ENCODE results near the gene GNPTAB.

DNA sequence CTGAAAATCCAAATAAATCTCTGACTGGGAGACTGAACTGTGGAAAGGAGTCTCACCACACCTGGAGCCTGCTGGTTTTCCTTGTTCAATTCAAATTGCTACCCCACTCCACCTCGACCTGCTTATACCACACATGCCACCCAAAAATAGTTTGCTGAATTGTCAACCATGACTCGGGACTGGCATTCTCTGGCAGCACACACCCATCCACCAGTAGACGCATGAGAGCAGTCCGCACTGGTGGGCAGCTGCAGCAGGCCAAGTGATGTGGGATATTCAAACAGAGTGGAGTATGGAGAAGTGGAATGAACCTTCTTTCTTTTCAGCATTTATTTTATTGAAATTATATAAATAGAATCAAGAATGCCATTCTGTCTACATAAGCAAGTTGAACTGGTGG, 52.8 kb downstream of the GNPTAB start:
- TF ChIP-seq, protein P1, sequence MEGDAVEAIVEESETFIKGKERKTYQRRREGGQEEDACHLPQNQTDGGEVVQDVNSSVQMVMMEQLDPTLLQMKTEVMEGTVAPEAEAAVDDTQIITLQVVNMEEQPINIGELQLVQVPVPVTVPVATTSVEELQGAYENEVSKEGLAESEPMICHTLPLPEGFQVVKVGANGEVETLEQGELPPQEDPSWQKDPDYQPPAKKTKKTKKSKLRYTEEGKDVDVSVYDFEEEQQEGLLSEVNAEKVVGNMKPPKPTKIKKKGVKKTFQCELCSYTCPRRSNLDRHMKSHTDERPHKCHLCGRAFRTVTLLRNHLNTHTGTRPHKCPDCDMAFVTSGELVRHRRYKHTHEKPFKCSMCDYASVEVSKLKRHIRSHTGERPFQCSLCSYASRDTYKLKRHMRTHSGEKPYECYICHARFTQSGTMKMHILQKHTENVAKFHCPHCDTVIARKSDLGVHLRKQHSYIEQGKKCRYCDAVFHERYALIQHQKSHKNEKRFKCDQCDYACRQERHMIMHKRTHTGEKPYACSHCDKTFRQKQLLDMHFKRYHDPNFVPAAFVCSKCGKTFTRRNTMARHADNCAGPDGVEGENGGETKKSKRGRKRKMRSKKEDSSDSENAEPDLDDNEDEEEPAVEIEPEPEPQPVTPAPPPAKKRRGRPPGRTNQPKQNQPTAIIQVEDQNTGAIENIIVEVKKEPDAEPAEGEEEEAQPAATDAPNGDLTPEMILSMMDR (IDR thresholded peaks at IDR 0.05): no peak
- no peak for TF ChIP-seq POLR2A (IDR thresholded peaks at IDR 0.05)
